HCT116 (cell line): ENCODE measurements around the gene KRT14. TPM values are rescaled to one million over a fixed set of nuclear protein-coding genes. Genes with fewer than 3 reads are reported as not detected.

Experiments used
- ATAC-seq: fragments of 200-7000 bp; cut with Tn5 transposase; 2 replicates; pipeline ENCODE4 v1.9.1; 2020; ENCODE audit warnings: mild to moderate bottlenecking, moderate library complexity
- BruUV-seq: library from RNA; stranded (reverse); fragments of 400-500 nt; replicated peaks from 2 replicates; lab custom pipeline; 2021; lab: Mats Ljungman, UMichigan
- CTCF ChIA-PET: fragments of 300-600 bp; sonication (Branson Sonifier 250); formaldehyde crosslinking; loops from one replicate; lab custom pipeline; 2021; ENCODE audit warnings: antibody characterized with exemption; lab: Charles Lee
- POLR2A ChIA-PET: fragments of 300-600, 350-600 bp; sonication (Branson Sonifier 250); formaldehyde crosslinking; loops from one replicate; lab custom pipeline; 2021; ENCODE audit warnings: antibody characterized with exemption; lab: Charles Lee
- RAD21 ChIA-PET, 2 experiments: fragments of 300-600 bp; sonication (Branson Sonifier 250); formaldehyde crosslinking; loops; one replicate each; lab custom pipeline; 2023; ENCODE audit warnings: low total read pairs in 2 of 2; ENCODE audit not compliant: uncharacterized antibody in 2 of 2, unreplicated experiment in 2 of 2, low non-redundant PET in 1 of 2; lab: Charles Lee
- DNase-seq: peaks from one replicate; pipeline ENCODE4 v3.0.0-alpha.2; 2010; ENCODE audit warnings: low read depth, low spot score
- H2AFZ ChIP-seq: fragments of 200-600 bp; shearing (Covaris generic), sonication (generic); 2 replicates; pipeline ENCODE4 v1.6.1; 2017; ENCODE audit warnings: low read depth, mixed run types, mixed read lengths, antibody characterized with exemption, low read length; ENCODE audit not compliant: poor library complexity, severe bottlenecking
- H3K27ac ChIP-seq: 2 replicates; pipeline ENCODE4 v1.5.1; 2012; ENCODE audit warnings: low read depth, low read length
- H3K27me3 ChIP-seq: fragments of 200-600 bp; sonication (generic); 2 replicates; pipeline ENCODE4 v1.6.1; 2016; ENCODE audit warnings: mixed run types, low read length, mixed read lengths; ENCODE audit not compliant: insufficient read depth
- H3K36me3 ChIP-seq, 2 experiments: fragments of 200-500 bp in 1 of 2; fragments of 200-600 bp in 1 of 2; sonication (Bioruptor generic) in 1 of 2; sonication (generic) in 1 of 2; 2 replicates each; pipeline versions ENCODE4 v1.5.1 to v1.6.1; 2014 to 2016; ENCODE audit warnings: low read length in 2 of 2, inconsistent platforms in 1 of 2, mixed read lengths in 1 of 2, mixed run types in 1 of 2; ENCODE audit not compliant: insufficient read depth in 2 of 2, control insufficient read depth in 1 of 2
- H3K4me1 ChIP-seq, 2 experiments: fragments of 200-600 bp in 1 of 2; sonication (generic) in 1 of 2; 2 replicates each; pipeline versions ENCODE4 v1.5.1 to v1.6.1; 2012 to 2017; ENCODE audit warnings: low read length in 2 of 2, inconsistent platforms in 1 of 2, mild to moderate bottlenecking in 1 of 2, mixed read lengths in 1 of 2, mixed run types in 1 of 2, moderate library complexity in 1 of 2; ENCODE audit not compliant: insufficient read depth in 2 of 2, control insufficient read depth in 1 of 2
- H3K4me2 ChIP-seq: fragments of 200-600 bp; sonication (generic); 2 replicates; pipeline ENCODE4 v1.6.1; 2017; ENCODE audit warnings: mixed run types, low read length, mixed read lengths
- H3K4me3 ChIP-seq, 2 experiments: fragments of 200-600 bp in 1 of 2; sonication (generic) in 1 of 2; replicated peaks in 1 of 2; 2 replicates each; pipeline ENCODE4 v1.5.1; 2011 to 2016; ENCODE audit warnings: low read length in 2 of 2, control low read depth in 1 of 2, low read depth in 1 of 2, mild to moderate bottlenecking in 1 of 2, mixed read lengths in 1 of 2, mixed run types in 1 of 2
- H3K79me2 ChIP-seq: fragments of 200-600 bp; sonication (generic); 2 replicates; pipeline ENCODE4 v1.6.1; 2017; ENCODE audit warnings: mild to moderate bottlenecking, mixed run types, low read length, moderate library complexity, mixed read lengths; ENCODE audit not compliant: insufficient read depth
- H3K9ac ChIP-seq: fragments of 200-600 bp; sonication (generic); 2 replicates; pipeline ENCODE4 v1.6.1; 2016; ENCODE audit warnings: low read length, mixed read lengths
- H3K9me2 ChIP-seq: fragments of 200-600 bp; sonication (generic), shearing (Covaris generic); 2 replicates; pipeline ENCODE4 v1.6.1; 2017; ENCODE audit warnings: mixed run types, mild to moderate bottlenecking, moderate library complexity; ENCODE audit not compliant: insufficient read depth
- H3K9me3 ChIP-seq, 2 experiments: fragments of 200-500 bp in 1 of 2; fragments of 200-600 bp in 1 of 2; sonication (Bioruptor generic) in 1 of 2; sonication (generic) in 1 of 2; 2 replicates each; pipeline ENCODE4 v1.6.1; 2014 to 2017; ENCODE audit warnings: low read length in 2 of 2, mixed read lengths in 2 of 2, inconsistent platforms in 1 of 2, low read depth in 1 of 2, mild to moderate bottlenecking in 1 of 2, mixed run types in 1 of 2, moderate library complexity in 1 of 2; ENCODE audit not compliant: control insufficient read depth in 1 of 2, insufficient read depth in 1 of 2
- H4K20me1 ChIP-seq: fragments of 200-600 bp; sonication (generic), shearing (Covaris generic); 2 replicates; pipeline ENCODE4 v1.6.1; 2017; ENCODE audit warnings: mixed run types, mild to moderate bottlenecking, moderate library complexity; ENCODE audit not compliant: insufficient read depth
- CBX3 ChIP-seq: IDR thresholded peaks from 2 replicates; pipeline ENCODE4 v1.6.1; 2012; ENCODE audit warnings: low read depth
- EZH2phosphoT487 ChIP-seq: fragments of 200-600 bp; IDR thresholded peaks from 2 replicates; pipeline ENCODE4 v1.6.1; 2018; ENCODE audit warnings: antibody characterized with exemption, borderline replicate concordance
- JUND ChIP-seq: IDR thresholded peaks from 2 replicates; pipeline ENCODE4 v1.6.1; 2012
- POLR2A ChIP-seq: IDR thresholded peaks from 2 replicates; pipeline ENCODE4 v1.7.0; 2011; ENCODE audit warnings: borderline replicate concordance; ENCODE audit not compliant: insufficient read depth, insufficient read length; ENCODE audit errors: extremely low read depth
- POLR2AphosphoS5 ChIP-seq: IDR thresholded peaks from 2 replicates; pipeline ENCODE4 v1.6.1; 2011; ENCODE audit warnings: mild to moderate bottlenecking, low read depth, low read length, moderate library complexity
- RAD21 ChIP-seq: IDR thresholded peaks from 2 replicates; pipeline ENCODE4 v1.6.1; 2012; ENCODE audit warnings: low read depth, mild to moderate bottlenecking
- REST ChIP-seq: IDR thresholded peaks from 2 replicates; pipeline ENCODE4 v1.6.1; 2012; ENCODE audit warnings: low read depth
- SIN3A ChIP-seq: IDR thresholded peaks from 2 replicates; pipeline ENCODE4 v1.6.1; 2012; ENCODE audit warnings: low read depth
- YY1 ChIP-seq: IDR thresholded peaks from 2 replicates; pipeline ENCODE4 v1.6.1; 2011; ENCODE audit warnings: low read length, low read depth, moderate library complexity, mild to moderate bottlenecking; ENCODE audit not compliant: insufficient replicate concordance; ENCODE audit errors: extremely low read depth
- ZBTB33 ChIP-seq: IDR thresholded peaks from 2 replicates; pipeline ENCODE4 v1.6.1; 2011; ENCODE audit warnings: mild to moderate bottlenecking, low read length, moderate library complexity; ENCODE audit not compliant: insufficient replicate concordance; ENCODE audit errors: extremely low read depth
- ZFX ChIP-seq: fragments of 450-650 bp; IDR thresholded peaks from 2 replicates; pipeline ENCODE4 v1.6.1; 2017
- intact Hi-C: fragments of 100-400 bp; cut with micrococcal nuclease; formaldehyde crosslinking; loops from 2 replicates; pipeline ENCODE4 v1.10.0; 2022
- total RNA-seq: library from RNA; stranded (reverse); gene quantifications from one replicate; pipeline ENCODE4 v1.2.1, GENCODE V29; 2021; ENCODE audit not compliant: unreplicated experiment

Gene KRT14
- total RNA-seq, 1 experiment from 2014 or later = not detected

- Histone ChIP-seq H4K20me1 (no peaks in the 10 kb centered on the region), H3K36me3 (no peaks in the 10 kb centered on the region), H3K9ac (no peak overlapping the region), H3K79me2 (no peaks in the 10 kb centered on the region), H3K27ac (no peak overlapping the region), H3K4me3 (no peak overlapping the region), H3K9me2 (no peaks in the 10 kb centered on the region), H3K4me1 (no peaks in the 10 kb centered on the region), H3K4me2 (no peak overlapping the region), H3K9me3 (no peaks in the 10 kb centered on the region), H3K27me3 (no peaks in the 10 kb centered on the region), H2AFZ (no peak overlapping the region)
- ChIA-PET CTCF (no interaction called here), POLR2A (no interaction called here), RAD21 (no interaction called here)
- DNase-seq (no peak), ATAC-seq (no peak)
- no peak for TF ChIP-seq REST
- TF ChIP-seq ZBTB33 = no peak
- TF ChIP-seq POLR2AphosphoS5 = no peak
- no peak for TF ChIP-seq POLR2A
- no peak for TF ChIP-seq YY1
- no peak for TF ChIP-seq JUND
- TF ChIP-seq RAD21 = no peak
- TF ChIP-seq CBX3 = no peak
- TF ChIP-seq ZFX = no peak
- TF ChIP-seq SIN3A = no peak
- no peak for TF ChIP-seq EZH2phosphoT487
- BruUV-seq = no TSS peak
- intact Hi-C loops = no loop called here
These were observed 45.9 kb upstream of the KRT14 start for GRCh38 chr17:41632482-41633105.
